NOMO-1 (cell line): ENCODE data around the gene ARAF.
"Not testable (repeated sequence)": the region's sequence is repeated elsewhere in the genome, so short reads cannot be mapped to it uniquely, and the experiment has no call there.

ENCODE experiments used
- DNase-seq, 2 experiments: peaks; one replicate each; lab custom pipeline; 2025; ENCODE audit not compliant: unreplicated experiment in 2 of 2; lab: John Stamatoyannopoulos, UW

Gene ARAF

DNA sequence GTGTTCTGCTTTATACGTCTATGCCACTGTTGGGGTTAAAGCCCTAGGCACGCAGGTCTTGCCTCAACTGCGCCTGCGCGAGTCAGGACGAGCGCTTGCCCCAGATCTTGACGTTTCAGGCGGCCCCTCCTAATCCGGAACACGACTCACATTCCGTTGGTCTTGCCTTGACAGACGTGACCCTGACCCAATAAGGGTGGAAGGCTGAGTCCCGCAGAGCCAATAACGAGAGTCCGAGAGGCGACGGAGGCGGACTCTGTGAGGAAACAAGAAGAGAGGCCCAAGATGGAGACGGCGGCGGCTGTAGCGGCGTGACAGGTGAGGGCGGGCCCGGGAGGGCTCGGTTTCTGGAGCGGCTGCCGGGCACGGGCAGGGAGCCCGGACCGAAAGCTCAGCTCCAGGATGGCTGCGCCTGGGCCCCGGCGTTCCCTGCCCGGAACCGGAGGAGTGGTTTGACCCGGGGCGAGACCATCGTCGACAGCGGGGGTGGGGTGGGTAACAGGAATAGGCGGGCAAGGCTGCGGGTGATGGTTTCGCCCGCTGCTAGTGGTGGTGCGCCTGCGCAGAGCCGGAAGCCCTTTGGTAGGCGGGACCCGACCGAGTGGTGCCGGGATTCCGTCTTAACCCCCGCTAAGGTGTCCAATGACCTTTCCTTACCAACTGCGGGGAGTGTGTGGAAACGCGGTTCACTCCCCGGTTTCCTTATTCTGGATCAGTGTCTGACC lies at the start of gene ARAF:
TSS of gene ARAF (plus strand) at position 272 of the 725 bp plus-strand sequence. CDS start 1,763 bp downstream, outside the sequence.
- DNase-seq: peak; percentile 85 to 94

DNA sequence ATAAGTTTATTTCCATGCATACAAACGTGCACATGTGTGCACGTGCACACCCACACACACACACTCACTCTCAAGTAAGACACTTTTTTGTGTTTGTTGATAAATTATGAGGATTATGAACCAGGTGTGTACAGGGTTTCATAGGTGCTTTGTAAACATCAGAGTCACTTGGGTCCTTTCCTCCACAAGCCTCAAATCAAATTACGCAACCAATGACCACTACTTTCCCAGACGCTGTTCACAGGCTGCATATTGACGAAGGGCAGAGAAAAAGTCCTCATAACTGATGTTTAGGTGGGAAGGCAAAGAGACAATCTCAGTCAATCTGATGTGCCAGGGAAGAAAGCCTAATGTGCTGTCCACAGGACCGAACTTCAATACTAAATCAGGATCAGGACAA lies 48.6 kb upstream of the ARAF start:
- DNase-seq: not testable (repeated sequence)

DNA sequence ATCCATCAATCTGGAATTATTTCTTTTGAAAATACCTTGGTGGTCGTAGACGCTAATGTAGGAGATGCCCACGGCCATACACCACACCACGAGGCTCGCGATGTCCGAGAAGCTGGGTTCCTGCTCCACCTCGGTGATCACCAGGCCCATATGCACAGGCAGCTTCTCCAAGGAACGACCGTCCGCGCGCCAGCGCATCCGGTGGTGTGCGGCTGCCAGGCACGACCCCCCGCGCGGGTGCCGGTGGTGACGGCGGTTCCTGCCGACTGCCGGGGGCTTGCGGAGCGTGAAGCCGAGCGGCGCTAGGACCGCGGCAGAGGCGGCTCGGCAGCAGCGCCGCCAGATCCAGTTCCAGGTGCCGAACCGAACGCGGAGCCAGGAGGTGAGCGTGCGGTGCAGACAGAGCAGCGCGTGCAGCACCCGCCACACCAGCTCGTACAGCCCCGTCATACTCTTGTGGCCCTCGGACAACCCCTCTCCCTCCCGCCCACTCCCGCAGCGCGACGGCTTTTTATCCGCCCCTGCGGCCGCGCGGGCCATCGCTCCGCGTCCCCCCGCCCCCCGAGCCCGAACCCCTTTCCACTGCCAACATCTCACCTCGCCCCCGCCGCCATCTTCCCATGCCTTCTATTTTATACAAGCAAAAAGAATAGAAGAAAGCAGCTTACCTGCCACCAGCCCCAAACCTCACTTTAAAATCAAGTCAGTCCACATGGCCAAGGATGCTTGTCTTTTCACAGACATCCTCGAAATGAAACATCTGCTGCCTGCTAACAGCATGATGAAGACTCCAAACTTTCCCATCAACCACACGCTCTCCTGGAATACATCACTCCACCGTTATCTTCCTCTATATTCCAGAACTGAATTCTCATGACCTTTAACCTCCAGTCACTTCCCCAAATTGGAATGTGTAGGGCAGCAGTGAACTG lies 47.7 kb upstream of the ARAF start:
- DNase-seq: not testable (repeated sequence)

DNA sequence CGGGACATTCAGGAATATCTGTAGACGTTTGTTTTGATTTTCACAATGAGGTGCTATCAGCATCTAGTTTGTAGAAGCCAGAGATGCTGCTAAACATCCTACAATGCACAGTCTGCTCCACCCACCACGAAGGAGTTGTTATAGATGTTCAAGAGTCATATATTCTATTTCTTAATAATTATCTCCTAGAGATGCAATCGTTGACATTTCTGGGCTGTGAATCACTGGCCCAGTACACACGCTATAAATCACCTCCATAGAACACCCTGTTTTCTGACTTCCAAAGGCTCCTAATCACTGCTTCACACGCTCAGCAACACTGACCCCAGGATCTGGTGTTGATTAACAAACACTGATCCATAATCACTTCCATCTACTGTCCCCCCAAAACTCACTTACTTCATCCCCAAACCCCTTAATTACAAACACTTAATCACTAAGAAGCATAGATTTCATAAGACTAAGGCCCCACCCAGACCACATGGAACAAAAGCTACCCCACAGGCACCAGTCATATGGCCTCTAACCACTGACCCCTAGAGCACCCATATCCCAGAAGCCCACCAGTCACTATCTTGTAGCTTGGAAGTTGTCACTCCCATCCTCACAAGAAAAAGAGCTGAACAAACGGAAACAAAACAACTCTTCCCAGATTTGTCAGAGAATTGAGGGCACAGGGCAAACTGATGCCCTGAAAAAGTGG lies 46.3 kb upstream of the ARAF start:
- no peak for DNase-seq

DNA sequence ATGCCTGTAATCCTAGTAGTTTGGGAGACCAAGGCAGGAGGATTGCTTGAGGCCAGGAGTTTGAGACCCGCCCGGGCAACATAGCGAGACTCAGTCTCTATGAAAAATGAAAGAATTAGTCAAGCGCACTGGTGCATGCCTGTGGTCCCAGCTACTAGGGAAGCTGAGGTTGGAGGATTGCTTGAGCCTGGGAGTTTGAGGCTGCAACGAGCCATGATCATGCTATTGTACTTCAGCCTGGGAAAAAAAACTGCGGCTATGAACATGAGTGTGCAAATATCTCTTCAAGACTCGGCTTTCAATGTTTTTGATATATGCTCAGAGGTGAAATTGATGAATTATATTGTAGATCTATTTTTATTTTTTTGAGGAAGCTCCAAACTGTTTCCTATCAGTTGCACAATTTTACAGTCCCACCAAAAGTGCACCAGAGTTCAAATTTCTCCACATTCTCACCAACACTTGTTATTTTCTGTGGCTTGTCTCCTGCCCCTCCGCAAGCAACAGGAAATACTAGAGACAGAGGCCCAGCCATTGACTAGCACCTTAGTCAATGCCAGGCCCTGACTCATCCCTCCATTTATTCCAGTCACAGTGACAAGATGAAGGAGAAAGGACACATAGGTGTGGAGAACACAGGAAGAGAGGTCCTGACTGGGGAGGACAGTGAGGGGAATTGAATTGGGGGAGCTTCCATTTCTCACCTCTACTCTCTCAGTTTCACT lies 44.9 kb upstream of the ARAF start:
- DNase-seq: no peak

DNA sequence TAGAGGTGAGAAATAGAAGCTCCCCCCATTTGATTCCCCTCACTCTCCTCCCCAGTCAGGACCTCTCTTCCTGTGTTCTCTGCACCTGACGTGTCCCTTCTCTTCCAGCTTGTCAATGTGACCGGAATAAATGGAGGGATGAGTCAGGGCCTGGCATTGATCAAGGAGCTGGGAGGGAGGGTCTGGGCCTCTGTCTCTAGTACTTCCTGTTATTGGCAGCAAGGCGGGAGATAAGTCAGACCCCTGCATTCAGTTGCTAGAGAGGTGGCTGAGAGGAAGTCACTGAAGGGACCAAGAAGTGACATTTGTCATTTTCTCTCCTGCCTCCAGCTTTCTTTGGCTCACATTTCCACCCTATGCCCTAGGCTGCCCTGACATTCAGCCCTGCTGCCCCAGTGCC lies 42.9 kb upstream of the ARAF start:
- DNase-seq: no peak

DNA sequence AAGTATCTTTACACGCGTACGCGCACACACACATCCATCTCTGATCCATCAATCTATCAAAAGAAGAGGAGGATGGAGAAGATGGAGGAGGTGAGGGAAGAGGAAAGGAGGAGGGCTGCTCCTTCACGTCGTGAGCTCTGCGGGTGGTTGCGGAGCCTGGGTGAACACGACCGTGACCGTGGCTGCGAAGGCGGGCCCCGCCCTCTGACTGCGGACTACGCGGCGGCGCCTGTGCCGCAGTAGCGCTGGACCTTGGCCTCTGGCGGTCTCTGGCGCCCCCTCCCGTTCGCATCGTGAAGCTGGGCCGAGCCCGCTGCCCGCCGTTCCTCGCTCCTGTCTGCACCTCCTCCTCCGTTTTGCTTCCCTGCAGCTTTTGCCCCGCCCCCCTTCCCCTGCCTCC lies 37.7 kb upstream of the ARAF start:
- DNase-seq: peak; percentile 42 to 57

DNA sequence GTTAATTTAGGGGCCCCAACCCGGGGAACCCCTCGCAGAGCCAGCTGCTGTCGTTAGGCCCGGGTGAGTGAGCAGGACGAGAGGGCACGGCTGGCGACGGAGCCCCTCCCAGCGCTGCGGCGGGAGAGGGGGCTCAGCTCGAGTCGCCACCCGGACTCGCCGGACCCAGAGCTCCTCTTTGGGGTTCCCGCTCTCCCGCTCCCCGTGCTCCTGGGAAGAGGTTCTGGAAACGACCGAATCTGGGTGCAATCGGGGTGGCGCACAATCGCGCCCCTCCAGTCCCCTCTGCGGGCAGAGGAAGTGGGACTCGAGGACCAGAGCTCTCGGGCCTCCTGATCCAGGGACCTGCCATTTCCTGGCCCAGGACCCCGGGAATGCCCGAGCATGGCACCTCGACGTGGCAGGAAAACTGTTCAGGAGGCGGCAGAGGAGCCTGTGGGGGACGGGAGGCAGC lies 37.3 kb upstream of the ARAF start:
- DNase-seq: no peak

DNA sequence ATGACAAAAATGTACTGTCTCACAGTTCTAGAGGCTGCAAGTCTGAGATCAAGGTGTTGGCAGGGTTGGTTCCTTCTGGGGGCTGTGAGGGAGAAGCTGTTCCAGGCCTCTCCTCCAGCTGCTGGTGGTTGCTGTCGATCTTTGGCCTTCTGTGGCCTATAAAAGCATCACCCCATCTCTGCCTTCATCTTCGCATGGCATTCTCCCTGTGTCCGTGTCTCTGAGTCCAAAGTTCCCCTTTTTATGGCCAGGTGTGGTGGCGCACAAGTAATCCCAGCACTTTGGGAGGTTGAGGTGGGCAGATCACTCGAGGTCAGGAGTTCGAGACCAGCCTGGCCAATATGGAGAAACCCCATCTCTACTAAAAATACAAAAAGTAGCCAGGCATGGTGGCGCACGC lies 31.5 kb upstream of the ARAF start:
- no peak for DNase-seq

DNA sequence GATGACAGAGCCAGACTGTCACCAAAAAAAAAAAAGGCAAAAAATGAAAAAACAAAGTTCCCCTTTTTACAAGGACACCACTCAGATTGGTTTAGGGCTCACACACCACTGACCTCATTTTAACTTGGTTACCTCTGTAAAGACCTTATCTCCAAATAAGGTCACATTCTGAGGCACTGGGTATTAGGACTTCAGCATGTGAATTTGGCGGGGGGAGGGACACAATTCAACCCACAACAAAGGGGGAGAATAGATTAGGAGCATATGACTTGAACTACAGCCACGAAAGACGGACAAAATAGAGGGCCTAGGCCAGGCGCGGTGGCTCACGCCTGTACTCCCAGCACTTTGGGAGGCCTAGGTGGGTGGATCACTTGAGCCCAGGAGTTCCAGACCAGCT lies 31.0 kb upstream of the ARAF start:
- DNase-seq: peak in 1 of 2 experiments; percentile 6

DNA sequence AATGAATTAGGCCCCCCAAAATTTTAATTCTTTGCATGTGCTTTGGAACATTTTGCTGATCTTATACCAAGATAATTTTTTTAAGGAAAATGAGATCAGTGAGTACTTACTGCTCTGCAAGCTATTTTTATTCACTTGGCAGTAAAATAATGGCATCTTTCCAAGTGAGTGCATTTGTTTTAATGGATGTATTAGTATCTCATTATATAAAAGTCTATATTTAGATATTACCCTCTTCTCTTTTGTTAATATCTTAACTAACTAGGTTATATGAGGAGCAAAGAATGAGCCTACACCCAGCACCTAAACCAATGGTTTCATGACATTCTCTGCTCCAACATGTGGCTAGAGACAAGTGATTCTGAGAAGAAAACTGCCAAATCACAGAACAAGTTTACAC lies 21.1 kb upstream of the ARAF start:
- DNase-seq: no peak

DNA sequence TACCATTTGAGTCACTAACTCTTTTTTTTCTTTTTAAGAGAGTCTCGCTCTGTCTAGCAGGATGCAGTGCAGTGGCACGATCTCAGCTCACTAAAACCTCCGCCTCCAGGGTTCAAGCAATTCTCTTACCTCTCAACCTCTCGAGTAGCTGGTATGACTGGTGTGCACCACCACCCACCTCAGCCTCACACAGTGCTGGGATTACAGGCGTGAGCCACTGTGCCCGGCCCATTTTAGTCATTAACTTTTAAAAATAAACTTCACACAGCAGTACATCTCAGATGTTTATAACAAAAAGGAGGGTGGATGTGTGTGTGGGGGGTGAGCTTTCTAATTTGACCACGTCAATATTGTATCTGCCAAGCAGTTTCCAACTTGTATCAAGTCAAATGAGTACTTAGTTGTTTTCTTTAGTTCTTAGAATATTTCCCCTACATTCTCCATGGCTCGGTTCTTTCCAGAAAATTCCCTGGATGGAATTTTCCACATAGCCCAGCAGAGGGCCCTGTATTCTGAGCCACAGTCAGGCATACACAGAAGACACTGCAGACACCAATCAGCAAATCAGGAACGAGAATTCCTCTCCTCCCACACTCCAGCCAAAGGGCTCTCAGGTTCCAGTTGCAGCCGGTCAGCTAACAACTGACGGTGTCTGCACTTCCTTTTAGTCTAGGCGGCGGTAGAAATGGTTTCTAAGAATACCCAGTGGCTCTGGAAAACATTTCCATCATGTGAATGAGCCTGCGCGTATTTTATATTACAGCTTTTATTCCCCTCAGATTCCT lies 20.1 kb upstream of the ARAF start:
- DNase-seq: peak; percentile 28 to 47

DNA sequence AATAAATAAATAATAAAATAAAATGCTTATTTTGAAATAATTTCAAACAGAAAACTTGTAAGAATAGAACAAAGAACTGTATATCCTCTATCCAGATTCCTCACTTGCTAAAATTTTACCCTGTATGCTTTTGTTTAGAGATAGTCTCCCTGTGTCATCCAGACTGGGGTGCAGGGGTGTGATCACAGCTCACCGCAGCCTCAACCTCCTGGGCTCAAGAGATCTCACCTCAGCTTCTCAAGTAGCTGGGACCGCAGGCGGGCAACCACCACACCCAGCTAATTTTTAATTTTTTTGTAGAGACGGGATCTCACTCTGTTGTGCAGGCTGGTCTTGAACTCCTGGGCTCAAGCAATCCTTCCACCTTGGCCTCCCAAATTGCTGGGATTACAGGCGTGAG lies 17.5 kb upstream of the ARAF start:
- no peak for DNase-seq

DNA sequence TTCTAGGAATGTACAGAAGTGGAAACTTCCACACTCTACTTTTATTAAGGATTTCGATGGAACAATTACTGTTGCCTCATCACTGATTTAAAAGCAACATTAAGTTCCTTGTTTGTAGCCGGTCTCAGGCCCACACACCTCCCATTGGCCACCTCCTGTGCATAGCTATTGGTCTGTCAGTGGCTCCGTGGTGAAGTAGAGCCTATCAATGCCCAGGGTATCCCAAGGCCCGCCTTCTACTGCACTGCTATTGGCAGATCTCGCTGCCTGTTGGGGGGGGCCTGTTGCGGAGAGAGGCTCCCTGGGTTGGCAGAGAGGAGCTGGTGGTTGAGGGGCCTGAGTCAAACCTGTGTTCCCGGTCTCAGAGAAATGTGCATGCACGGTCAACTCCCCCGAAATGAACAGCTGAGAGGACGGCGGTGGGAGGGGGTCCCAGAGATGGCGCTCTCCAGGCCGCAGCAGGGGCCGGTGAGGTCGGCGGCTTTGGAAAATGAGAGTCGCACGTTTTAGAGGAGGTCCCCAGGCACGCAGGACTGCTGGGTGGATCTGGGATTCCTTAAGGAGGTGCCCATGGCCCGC lies 4.9 kb upstream of the ARAF start:
- DNase-seq: peak; percentile 86 to 90

DNA sequence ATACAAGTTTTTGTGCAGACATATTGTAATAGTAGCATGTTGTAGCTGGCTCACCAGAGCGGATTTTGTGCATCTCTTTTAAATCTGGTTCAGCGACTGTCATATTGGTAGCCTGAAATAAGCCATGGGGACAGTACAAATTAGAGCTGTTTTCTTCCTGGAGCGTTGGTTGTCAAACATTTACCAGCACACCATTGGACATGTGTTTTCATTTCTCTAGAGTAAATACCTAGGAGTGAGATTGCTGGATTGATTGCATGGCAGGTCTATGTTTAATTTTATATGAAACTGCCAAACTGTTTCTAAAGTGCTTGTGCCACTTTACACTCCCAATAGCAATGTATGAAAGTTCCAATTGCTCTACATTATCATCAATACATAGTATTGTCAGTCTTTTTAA lies 2.6 kb upstream of the ARAF start:
- no peak for DNase-seq

DNA sequence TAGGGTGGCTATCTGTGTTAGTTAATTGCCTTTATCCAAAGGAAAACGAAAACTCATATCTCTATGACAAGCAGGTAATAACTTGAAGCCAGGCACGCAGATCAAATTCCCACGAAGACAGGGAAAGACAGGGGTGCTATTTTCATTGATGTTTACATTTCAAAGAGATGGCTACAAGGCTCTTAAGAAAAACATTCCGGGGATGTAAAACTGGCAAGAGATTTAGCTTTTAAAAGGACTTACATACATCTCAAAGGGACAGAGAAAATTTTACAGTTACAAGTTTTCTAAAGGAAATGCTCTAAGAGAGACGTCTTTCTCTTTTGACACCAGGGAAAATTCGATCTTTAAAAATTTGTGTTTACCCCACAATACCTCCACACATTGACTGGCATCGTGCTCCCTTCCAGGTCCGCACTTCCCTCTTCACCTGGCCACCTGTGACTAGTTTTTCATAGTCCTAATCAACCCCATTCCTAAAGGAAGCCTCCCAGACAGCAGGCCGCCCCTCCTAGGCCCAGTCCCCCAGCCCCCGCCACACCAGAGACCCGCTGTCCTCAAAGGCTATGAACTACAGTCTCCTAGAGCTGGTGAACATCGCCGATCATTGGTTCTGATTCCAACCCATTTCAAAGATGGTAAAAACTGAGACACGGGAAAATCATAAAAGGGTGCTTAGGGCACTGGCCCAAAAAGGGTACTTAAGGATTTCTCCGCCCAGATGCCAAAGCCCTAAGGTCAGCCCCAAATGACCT lies 649 bp upstream of the ARAF start:
- no peak for DNase-seq

DNA sequence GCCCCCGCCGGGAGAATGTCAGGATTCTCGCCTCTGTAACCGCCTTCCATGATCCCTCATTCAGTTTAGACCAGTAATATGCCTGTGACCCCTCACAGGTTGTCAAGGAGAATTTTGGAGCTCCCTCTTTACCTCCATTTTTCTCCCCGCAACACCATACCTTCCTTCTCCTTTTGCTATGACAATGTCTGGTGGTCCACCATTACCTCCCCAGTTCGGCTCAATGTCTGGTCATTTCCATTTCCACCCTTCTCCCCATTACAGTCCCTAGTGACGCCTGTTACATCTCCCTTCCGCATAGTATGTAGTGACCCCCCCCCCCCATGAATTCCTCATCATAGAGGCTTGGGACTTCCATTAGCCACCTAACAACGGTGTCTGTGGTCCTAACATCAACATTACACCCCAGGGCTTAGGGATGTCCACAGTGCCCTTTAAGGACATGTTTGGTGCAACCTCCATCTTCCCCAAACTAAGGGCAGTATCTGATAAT lies 700 bp downstream of the ARAF start:
- no peak for DNase-seq

DNA sequence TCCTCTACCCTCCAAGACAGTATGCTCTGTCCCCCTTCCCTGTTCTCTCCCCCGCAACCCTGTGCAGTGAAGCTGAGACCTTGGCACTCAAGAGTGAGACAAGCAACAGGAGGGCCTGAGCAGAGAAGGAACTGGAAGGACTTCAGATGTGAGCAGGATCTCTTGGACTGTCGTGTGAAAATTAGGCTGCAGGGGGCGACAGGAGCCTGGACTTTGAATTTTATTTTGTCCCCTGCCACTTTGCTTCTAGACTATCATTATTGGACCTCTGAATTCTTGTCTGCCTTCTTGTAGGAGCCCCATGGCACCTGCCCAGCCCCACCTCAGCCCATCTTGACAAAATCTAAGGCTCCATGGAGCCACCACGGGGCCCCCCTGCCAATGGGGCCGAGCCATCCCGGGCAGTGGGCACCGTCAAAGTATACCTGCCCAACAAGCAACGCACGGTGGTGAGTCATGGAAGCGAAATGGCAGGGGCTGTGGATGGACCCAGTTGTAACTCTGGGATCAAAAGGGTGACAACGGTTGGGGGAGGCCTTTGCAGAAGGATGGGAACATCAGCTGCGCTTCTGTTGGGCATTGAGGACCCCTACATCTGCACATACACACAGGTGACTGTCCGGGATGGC lies 1.7 kb downstream of the ARAF start:
- DNase-seq: peak; percentile 7 to 43
